NCI-H345 treated with DMSO at 0.1 percent for 48 hours (cell line): ENCODE data around the gene MDC1.
"Not testable (repeated sequence)": the region's sequence is repeated elsewhere in the genome, so short reads cannot be mapped to it uniquely, and the experiment has no call there.

Experiments
- DNase-seq: peaks from one replicate; lab custom pipeline; 2025; ENCODE audit not compliant: unreplicated experiment; lab: John Stamatoyannopoulos, UW

Gene MDC1

DNA sequence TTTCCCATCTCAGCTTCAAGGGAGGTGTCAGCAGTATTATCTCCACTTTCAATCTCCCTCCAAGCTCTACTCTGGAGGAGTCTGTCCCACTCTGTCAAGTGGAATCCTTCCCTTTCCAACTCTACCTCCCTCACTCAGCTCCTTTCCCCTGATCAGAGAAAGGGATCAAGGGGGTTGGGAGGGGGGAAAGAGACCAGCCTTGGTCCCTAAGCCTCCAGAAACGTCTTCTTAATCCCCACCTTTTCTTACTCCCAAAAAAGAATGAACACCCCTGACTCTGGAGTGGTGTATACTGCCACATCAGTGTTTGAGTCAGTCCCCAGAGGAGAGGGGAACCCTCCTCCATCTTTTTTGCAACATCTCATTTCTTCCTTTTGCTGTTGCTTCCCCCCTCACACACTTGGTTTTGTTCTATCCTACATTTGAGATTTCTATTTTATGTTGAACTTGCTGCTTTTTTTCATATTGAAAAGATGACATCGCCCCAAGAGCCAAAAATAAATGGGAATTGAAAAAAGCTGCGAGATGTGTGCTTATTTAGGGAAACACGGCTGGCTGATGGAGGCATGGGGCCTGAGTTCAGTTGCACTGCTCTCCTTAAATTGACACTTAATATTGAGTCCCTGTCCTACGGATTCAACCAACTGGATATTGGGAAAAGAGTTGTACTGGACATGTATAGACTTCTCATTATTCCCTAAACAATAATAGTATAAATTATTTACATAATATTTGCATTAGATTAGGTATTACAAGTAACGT lies 8.0 kb upstream of the MDC1 start:
- no peak for DNase-seq

- not testable (repeated sequence) for DNase-seq
These were observed 7.0 kb upstream of the MDC1 start for GRCh38 chr6:30723843-30724741.

- not testable (repeated sequence) for DNase-seq
These were observed 6.2 kb upstream of the MDC1 start for GRCh38 chr6:30723159-30723842.

GRCh38 chr6:30722280-30723112 lies 5.4 kb upstream of the MDC1 start:
- DNase-seq = peak; percentile 45

DNA sequence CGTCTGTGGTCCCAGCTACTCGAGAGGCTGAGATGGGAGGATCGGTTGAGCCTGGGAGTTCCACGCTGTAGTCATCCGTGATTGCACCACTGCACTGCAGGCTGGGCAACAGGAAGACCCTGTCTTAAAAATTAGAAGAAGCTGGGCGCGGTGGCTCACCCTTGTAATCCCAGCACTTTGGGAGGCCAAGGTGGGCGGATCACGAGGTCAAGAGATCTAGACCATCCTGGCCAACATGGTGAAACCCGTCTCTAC lies 4.9 kb upstream of the MDC1 start:
- DNase-seq = not testable (repeated sequence)

- DNase-seq = peak; percentile 89
These were observed 4.3 kb upstream of the MDC1 start for GRCh38 chr6:30721198-30722024.

DNA sequence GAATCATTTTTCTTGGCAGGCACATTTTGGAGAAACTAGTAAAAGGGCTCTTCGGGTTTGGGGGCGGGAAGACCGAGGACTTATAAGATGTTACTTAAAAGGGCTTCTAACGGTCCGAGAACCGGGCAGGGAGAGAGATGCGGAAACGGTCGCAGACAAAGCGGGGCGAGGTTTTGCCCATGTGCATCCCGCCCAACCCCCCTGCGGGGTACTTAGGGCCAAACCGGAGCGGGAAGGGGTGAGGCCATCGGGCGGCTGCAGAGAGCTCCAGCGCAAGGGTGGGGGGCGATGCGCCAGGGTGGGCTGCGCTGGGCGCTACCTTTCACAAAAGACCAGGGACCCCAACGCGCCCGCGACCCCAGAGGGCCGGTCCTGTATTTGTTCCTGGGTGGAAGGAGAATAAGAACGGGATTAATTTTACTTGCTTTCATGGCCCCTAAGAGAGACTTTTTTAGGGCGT lies 3.7 kb upstream of the MDC1 start:
- DNase-seq = peak; percentile 40

- DNase-seq = peak; percentile 95
These were observed 3.0 kb upstream of the MDC1 start, which contains the start of gene TUBB for GRCh38 chr6:30719791-30720737. TUBB (plus strand) TSS chr6:30720352; CDS start chr6:30720507, 155 bp downstream.

DNA sequence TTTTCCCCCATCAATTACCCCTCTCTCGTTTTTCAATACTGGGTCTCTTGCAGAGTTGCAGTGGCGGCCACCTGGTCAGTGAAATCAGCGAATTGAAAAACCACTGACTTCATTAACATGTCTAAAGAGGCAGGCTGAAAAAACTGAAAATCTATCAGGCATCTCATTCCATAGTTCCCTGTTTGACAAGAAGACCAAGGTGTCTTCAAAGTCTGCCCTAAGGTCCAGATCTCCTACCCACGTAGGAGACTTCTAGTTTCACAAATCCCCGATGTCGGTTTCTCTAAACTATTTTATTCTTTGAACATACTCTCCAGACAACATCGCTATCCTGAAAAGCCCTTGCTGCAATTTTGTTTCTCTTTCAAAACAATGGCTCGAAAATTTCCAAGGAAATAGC lies 2.3 kb upstream of the MDC1 start:
- no peak for DNase-seq

- not testable (repeated sequence) for DNase-seq
These were observed 1.0 kb upstream of the MDC1 start for GRCh38 chr6:30717845-30718720.

DNA sequence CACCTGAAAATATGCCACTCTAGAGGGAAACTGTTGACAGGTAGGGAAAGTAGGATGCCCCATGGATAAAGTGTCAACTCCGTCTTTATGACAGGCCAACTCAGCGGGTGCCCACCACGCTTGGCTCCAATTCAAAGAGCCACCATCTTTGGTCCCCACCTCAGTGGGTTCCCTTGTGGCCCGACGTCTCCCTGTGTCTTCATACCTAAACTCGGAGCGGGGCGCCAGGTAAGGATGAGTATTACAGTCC lies 277 bp downstream of the MDC1 start:
- no peak for DNase-seq

DNA sequence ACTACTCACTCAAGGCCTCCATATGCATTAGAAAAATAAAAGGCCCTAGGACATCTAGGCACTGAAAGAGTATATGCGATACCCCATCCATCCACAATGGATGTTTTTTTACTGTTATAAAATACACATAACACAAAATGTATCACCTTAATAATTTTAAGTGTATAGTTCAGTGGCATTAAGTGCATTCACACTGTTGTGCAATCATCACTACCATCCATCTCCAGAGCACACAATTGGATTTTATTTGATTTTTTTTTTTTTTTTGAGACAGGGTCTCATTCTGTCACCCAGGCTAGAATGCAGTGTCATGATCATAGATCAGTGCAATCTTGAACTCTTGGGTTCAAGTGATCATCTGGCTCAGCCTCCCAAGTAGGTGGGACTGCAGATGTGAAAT lies 2.8 kb downstream of the MDC1 start:
- DNase-seq = no peak

- no peak for DNase-seq
These were observed 4.6 kb downstream of the MDC1 start for GRCh38 chr6:30712441-30712945.

GRCh38 chr6:30711758-30712380 lies 5.2 kb downstream of the MDC1 start:
- DNase-seq = no peak

- DNase-seq = no peak
These were observed 7.8 kb downstream of the MDC1 start for GRCh38 chr6:30709101-30709868.

DNA sequence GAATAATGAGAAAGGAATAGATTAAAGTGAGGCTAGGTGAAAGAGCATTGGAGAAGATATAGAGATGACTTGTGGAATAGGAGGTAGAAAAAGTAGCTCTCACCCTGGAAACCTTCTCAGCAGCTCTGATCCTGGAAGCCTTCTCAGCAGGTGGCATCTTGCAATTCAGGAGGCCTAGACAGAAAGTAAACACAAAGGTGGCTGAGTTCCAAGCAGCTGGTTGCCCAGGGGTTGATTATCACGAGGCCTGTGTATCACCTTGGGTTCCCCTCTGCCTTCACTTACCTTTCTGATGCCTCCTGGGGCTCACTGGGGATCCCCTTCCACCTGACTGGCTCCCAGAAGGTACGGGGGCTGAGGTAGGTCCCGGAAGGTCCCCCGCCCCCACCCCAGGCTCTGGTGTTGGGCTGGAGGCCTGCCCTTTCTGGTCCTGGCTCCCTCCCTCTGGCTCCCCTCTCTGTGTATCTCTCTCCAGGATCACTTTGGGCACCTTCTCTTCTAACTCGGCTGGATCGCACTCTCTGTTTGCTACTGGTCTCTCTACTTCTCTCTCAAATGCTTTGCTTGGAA lies 9.7 kb downstream of the MDC1 start:
- peak; percentile 84 for DNase-seq
